H1 (cell line): ENCODE measurements around the gene SESN1. TPM values are rescaled to one million over a fixed set of nuclear protein-coding genes. Genes with fewer than 3 reads are reported as not detected.

Experiments used
- BRCA1 ChIP-seq: IDR thresholded peaks from 2 replicates; pipeline ENCODE4 v1.6.1; 2012; ENCODE audit warnings: low read depth, low read length, improper control_type of control experiment
- CTBP2 ChIP-seq: IDR thresholded peaks from 2 replicates; pipeline ENCODE4 v1.7.0; 2011; ENCODE audit warnings: borderline replicate concordance, mild to moderate bottlenecking, moderate library complexity, mixed read lengths, low read length; ENCODE audit not compliant: insufficient read depth, insufficient read length
- E2F6 ChIP-seq: IDR thresholded peaks from 2 replicates; pipeline ENCODE4 v1.6.1; 2012; ENCODE audit warnings: inconsistent platforms
- EGR1 ChIP-seq: IDR thresholded peaks from 2 replicates; pipeline ENCODE4 v1.6.1; 2011; ENCODE audit warnings: low read depth, low read length, borderline replicate concordance
- KDM5A ChIP-seq: fragments of 200-600 bp; IDR thresholded peaks from 2 replicates; pipeline ENCODE4 v1.7.1; 2012; ENCODE audit warnings: mild to moderate bottlenecking, low read length, inconsistent platforms, mixed read lengths
- SRF ChIP-seq: IDR thresholded peaks from 2 replicates; pipeline ENCODE4 v1.6.1; 2011; ENCODE audit warnings: mild to moderate bottlenecking, low read depth, low read length, moderate library complexity
- TEAD4 ChIP-seq: IDR thresholded peaks from 2 replicates; pipeline ENCODE4 v1.6.1; 2012; ENCODE audit warnings: low read depth, low read length, inconsistent platforms, mixed read lengths
- YY1 ChIP-seq: IDR thresholded peaks from 2 replicates; pipeline ENCODE4 v1.6.1; 2011; ENCODE audit warnings: low read depth, mild to moderate bottlenecking, low read length
- polyA plus RNA-seq, 7 experiments: library from polyadenylated mRNA; depleted of rRNA in 3 of 7; stranded (reverse) in 5 of 7; unstranded in 2 of 7; fragments of >200 nt in 5 of 7; fragments of 200-250 nt in 2 of 7; gene quantifications; 1 replicate in 5 of 7; 2 replicates in 1 of 7; 4 replicates in 1 of 7; pipeline versions ENCODE4 v1.2.1 to v1.2.3, GENCODE V29; 2011 to 2013; ENCODE audit warnings: missing spikeins in 2 of 7, mixed read lengths in 2 of 7
- total RNA-seq: library from RNA; stranded (reverse); fragmentation: NEBNext Ultra II Directional; extraction: Animal tissue kit (Norgen Biotek cat#: 25700); gene quantifications from 2 replicates; pipeline ENCODE4 v1.2.1, GENCODE V29; 2021

The SESN1 gene
- total and polyA plus RNA-seq, 2 of the 8 experiments (the other 6 are each of a cell fraction or from before 2014, with no cell fraction given): 12.8 to 15.6 TPM

- TF ChIP-seq TEAD4 (no peak), BRCA1 (no peak), KDM5A (no peak), SRF (no peak), CTBP2 (no peak), EGR1 (no peak), YY1 (no peak), E2F6 (no peak)
Measured at GRCh38 chr6:109056661-109057060, 38.0 kb downstream of the SESN1 start (continued).
